Measurements from ENCODE around the gene GNA15. TPM values are rescaled to one million over a fixed set of nuclear protein-coding genes. Genes with fewer than 3 reads are reported as not detected.

Gene GNA15
- polyA plus RNA-seq, 5 donors = 1.7 to 3.9 (median 2.3) TPM

GRCh38 chr19:3119693-3120380, 16.0 kb upstream of the GNA15 start:
- no peak for DNase-seq

GRCh38 chr19:3120611-3121276, 15.1 kb upstream of the GNA15 start:
- DNase-seq = no peak

GRCh38 chr19:3121396-3121795, 14.4 kb upstream of the GNA15 start:
- no peak for DNase-seq

DNA sequence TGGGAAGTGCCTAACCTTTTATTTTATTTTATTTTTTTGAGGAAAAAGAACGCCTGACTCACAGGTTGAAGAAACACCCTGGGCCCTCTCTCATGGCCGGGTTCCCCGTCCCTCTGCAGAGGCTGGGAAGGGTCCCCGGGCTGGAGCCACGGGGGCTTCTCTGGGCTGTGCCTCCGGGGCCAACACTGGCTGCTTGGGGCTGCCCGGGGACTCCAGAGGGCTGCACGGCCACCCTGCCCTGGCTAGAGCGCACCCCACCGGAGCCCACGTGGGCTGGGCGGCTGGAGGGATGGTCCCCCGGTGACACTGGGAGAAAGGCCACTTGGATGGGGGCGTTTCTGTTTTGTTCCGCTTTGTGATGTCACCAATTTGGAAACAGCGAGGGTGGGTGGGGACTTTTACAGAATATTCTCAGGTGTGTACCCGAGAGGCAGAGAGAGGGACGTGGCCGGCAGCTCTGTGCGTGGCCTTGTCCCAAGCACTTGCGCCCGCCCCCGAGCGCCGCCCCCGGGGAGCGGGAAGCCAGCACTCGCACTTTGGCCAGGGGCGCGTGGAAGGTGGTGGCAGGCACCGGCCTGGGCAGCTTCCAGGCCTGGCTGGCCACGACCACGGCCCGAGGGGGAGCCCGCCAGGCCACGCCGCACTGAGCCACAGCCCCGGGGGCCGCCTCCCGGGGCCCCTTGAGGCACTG, 13.9 kb upstream of the GNA15 start:
- DNase-seq = no peak

DNA sequence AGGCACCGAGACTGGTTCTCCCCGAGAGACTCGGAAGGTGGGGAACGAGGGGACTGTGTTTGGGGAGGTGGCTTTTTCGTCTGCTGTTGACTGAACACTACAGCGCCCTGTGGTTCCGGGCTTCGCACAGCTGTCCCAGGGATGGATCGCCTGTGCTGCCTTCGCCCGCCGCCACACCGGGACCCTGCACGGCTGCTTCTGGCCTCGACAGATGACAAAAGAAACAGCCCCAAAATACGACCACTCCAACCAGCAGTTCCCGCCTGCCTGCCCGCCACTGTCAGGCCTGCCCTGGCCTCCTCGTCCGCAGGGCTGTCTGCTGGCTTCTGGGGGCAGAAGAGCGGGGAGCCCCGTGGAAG, 13.3 kb upstream of the GNA15 start:
- no peak for DNase-seq

DNA sequence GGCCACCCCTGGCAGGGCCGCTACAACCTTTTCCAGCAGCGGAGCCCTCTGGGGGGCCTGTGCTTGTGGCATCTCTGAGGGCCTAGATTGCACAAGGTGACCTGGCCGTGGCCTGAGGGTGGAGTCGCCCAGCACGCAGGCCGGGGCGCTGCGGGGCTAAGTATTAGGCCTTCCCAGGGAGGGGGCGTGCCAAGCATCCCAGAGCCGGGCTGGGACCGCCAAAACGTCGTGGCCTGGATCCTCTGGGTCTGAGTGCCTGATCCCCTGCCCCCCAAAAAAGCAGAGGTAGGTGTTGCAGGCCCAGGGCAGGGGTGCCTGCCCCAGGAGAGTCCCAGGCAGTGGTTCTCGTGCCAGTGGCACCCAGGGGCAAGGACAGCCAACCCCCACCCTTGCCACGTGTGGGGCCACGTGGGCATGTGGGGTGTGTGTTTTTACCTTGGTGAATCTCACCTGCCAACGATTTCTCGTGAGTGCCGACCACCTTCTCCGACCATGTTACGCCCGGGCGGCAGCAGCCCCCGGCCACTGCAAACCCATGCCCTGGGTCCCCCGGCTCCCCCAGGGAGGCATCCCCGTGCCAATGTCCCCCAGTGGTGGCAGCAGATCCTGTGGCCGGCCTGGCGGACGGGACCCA, 12.6 kb upstream of the GNA15 start:
- DNase-seq = no peak

DNA sequence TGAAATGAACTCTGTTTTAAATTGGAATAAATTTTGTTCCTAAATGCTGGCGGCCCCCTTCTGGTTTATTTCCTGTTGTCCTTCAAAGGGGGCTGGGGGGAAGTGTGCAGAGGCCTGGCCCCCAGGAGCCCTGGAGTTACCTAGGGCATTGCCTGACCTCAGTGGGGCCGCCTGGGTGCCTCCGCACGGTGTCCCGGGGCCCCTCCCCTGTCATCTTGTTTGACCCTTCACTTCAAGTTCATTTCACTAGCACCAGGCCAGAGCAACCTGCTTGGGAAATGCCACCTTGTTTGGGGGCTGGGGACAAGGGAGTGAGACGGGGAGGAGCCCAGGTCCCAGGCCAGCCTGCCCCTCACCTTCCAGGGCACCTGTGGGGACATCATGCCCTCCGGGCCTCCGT, 11.9 kb upstream of the GNA15 start:
- DNase-seq = no peak

DNA sequence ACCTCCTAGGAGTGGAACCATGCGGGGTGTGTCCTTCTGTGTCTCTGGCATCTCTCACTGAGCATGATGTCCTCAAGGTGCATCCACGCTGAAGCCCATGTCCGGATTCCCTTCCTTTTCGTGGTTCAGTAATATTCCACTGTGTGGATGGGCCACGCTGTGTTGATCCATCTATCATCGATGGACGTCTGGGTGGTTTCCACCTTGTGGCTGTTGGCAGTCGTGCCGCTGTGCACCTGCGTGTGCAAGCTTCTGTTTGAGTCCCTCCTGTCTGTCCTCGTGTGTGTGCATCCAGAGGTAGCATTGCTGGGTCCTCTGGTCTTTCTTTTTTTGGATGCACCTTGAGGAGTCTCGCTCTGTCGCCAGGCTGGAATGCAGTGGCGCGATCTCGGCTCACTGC, 11.2 kb upstream of the GNA15 start:
- no peak for DNase-seq

- no peak for DNase-seq
These were observed 9.8 kb upstream of the GNA15 start for GRCh38 chr19:3125900-3126524.

GRCh38 chr19:3129112-3129511, 6.7 kb upstream of the GNA15 start:
- no peak for DNase-seq

- no peak for DNase-seq
These were observed 4.7 kb upstream of the GNA15 start for GRCh38 chr19:3131168-3131567.

DNA sequence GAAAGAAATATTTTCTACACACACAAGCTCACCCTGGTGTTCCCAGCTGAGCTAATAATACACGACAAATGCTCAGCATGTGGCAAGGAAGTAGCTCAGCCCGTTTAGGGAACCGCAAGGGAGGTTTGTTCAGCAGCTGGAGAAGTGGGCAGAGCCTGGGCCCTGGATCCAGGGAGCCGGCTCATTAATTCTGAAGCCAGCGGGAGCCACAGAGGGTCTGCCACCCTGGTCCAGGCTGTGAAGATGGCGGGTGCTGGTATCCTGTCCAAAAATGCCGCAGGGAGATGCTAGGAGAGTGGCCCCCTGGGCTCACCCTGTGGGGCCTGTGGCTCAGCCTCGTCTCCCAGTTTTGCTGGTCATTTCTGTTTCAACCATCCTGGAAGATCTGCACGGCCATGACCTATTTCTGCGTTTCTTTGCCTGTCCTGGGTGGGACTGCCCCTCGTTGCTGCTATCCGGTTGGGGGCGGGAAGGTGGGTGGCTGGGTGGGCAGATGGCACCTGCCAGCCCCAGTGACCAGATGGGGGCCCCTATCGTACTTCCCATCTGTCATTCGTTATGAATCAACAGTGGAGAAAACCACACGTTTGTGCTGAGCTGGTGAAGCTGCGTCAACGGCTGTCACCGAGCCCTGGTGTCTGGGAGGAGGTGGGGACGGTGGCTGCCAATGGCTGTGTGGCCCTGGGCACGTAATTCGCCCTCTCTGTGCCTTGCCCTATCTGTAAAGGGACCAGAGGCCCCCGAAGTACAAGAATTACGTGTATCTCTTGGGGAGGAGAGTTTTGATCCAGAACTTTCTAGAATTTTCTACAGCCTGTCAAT, 2.7 kb upstream of the GNA15 start:
- DNase-seq = peak in 1 of 2 donors; percentile 12

DNA sequence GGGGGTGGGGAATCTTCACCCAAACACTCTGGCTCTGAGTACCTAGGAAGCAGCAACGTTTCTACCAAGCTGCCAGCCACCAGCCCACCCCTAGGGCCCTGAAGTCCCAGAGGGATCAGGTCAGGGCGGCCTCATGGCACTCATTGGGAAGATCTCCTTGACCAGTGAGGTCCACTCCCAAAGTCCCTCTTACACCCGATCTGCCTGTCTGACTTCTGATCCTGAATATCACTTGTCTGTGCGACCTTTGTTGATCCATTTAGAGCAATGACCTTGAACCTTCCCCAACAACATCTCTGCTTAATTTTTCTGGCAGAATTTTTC, 2.1 kb upstream of the GNA15 start:
- no peak for DNase-seq

- no peak for DNase-seq
These were observed 837 bp downstream of the GNA15 start for GRCh38 chr19:3136684-3137055.

DNA sequence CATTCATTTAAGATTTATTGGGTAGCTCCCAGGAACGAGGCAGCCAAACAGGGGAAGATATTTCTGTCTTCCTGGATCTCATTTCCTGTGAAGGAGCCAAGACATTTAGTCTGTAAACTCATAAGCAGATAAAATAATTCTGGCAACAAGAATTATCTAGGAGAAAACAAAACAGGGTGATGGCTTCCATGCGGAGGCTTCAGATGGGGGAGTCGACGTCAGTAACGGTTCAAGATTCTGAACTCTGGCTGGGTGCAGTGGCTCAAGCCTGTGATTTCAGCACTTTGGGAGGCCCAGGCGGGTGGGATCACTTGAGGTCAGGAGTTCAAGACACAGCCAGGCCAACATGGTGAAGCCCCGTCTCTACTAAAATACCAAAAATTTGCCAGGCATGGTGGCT, 1.3 kb downstream of the GNA15 start:
- peak in 1 of 2 donors; percentile 66 for DNase-seq

DNA sequence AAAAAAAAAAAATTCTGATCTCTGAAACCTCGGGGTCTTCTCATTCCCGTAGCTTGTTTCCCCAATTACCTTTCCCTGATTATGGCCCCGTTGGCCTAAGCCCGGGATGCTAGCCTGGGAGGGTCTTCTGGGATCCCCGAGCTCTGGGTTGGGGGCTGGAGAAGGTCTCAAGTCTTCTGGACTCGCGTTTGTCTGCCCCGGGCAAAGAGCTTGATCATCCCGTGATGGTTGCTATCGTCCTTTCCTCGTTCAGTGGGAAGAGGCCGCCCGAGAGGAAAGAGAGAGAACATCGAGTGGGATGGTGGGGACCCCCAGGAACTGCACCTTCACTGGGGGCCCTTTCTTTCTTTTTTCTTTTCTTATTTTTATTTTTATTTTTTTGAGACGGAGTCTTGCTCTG, 2.4 kb downstream of the GNA15 start:
- no peak for DNase-seq

GRCh38 chr19:3140667-3141038, 4.8 kb downstream of the GNA15 start:
- DNase-seq = no peak

DNA sequence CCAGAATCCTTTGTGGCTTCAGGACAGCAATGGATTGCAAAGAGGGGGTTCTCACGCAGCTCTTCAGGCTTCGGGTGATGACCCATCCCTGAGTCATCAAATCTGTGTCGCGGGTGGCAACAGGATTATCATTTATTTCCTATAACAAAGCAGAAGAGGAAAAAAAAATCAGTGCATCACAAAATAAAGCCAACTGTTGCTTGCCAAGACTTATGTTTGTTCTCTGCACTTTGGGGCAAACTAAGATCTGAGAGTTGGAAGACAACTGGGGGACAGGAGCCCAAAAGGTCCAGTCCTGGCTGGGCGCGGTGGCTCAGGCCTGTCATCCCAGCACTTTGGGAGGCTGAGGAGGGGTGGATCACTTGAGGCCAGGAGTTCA, 6.4 kb downstream of the GNA15 start:
- no peak for DNase-seq

DNA sequence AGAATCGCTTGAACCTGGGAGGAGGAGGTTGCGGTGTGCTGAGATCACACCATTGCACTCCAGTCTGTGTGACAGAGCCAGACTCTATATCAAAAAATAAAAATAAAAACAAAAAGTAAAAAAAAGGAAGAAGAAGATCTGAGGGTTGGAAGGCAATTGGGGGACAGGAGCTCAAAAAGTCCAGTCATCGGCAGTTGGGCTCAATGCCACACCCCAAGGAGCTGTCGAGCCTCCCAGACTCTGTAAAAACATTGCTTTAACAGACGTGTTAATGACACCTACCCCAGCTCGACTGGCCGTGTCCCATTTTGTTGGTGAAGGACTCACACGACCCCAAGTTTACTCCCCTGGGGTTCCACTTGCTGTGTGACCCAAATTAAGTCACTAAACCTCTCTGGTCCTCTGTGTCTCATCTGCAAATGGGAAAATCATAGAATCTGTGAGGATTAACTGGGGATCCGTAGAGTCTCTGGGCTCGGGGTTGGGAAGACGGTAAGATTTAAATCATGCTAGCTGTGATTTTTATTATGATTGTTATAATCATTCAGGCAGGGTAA, 7.0 kb downstream of the GNA15 start:
- no peak for DNase-seq

DNA sequence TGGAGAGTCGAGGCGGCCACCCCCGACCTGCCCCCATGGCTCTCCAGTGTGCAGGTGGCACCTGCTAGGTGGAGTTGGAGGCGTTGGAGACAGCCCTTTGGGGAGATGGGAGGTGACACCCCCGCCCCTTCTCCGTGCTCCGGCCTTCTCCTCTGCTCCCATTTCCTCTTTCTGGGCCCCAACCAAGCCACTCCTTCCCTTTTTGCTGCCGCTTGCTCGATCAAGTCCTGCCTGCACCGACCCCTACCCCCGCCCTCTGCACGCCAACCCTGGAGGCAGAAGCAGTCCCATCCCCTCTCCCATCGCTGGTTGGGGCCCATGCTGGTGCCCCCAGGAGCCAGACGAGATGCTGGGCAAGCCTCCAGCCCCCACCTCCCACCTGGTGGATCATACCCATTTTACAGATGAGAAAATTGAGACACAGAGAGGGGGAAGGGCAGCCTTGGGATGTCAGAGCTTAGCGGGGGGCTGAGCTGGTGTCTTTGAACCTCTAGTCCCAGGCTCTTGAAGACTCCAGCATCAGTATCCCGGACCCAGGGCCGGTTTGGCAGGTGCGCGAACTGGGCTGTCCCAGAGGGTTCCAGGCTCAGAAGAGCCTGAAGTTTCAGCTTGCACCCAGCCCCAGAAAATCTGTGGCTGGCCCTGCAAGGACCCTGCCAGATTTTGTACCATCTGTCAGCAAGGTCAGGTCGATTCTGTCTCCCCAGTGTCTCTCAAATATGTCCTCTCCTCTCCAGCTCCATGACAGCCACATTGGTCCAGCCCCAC, 10.3 kb downstream of the GNA15 start:
- DNase-seq = no peak

DNA sequence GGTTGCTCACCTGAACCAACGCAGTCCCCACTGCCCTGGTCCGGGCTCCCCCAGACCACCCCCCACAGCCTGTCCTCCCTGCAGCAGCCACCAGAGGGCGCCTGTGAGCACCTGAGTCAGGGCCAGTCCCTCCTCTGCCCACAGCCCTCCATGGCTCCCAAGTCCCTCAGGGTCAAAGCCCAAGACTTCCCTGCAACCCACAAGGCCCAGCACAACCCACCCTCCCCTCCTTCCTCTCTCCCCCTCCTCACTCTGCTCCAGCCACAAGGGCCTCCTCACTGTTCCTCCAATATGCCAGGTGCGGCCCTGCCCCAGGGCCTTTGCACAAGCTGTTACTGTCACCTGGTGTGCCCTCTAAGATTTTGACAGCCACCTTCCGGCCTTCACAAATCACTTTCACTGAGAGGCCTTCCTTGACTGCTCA, 10.9 kb downstream of the GNA15 start:
- DNase-seq = no peak
